Measurements from ENCODE around the gene ZFYVE9. TPM values are rescaled to one million over a fixed set of nuclear protein-coding genes. Genes with fewer than 3 reads are reported as not detected.

The ZFYVE9 gene
- total and polyA plus RNA-seq, 10 of the 15 experiments (the other 5 are each of a cell fraction or from before 2014, with no cell fraction given) = 0.26 to 6.9 (median 2.3) TPM

- TF ChIP-seq ZNF687 (IDR thresholded peaks at IDR 0.05) (no peak), ZNF384 (IDR thresholded peaks at IDR 0.05; ENCODE audit: borderline replicate concordance, low read depth, low read length) (no peak), CBX5 (IDR thresholded peaks at IDR 0.05; ENCODE audit: low read depth) (no peak), RAD51 (IDR thresholded peaks at IDR 0.05) (no peak), NFYA (IDR thresholded peaks at IDR 0.05; ENCODE audit: borderline replicate concordance, low read depth, low read length) (no peak)
Observed at GRCh38 chr1:52343979-52344378, 202.1 kb downstream of the ZFYVE9 start (continued).

GRCh38 chr1:52345252-52345651, 203.4 kb downstream of the ZFYVE9 start:
- no peaks in the 10 kb centered on the region for H3K27me3 ChIP-seq (replicated peaks in 1 of 2; ENCODE audit: control insufficient read depth in 2 of 2, insufficient read depth in 2 of 2, low read length in 1 of 2)
- no peaks in the 10 kb centered on the region for H3K9me3 ChIP-seq (replicated peaks; ENCODE audit: control insufficient read depth, insufficient read depth, low read length)
- ATAC-seq (no peak), DNase-seq (ENCODE audit: low read depth, low spot score) (no peak), FAIRE-seq (no peak)
- H2AFZ ChIP-seq (ENCODE audit: control insufficient read depth, low read depth, low read length) = no peak overlapping the region
- ChIA-PET SMC1A (ENCODE audit: uncharacterized antibody, unreplicated experiment) (no interaction called here), CTCF (no interaction called here), RAD21 (ENCODE audit: unreplicated experiment) (no interaction called here), POLR2A (no interaction called here)
- no peaks in the 10 kb centered on the region for H3K36me3 ChIP-seq (ENCODE audit: control insufficient read depth in 2 of 2, insufficient read depth in 2 of 2, low read length in 1 of 2)
- in situ Hi-C loops (cut with MboI) = no loop called here
- no peak overlapping the region for H3K9ac ChIP-seq (ENCODE audit: control insufficient read depth, insufficient read depth, low read length)
- no peak overlapping the region for H3K4me2 ChIP-seq (ENCODE audit: control insufficient read depth, insufficient read depth)
- H3K4me1 ChIP-seq (ENCODE audit: control insufficient read depth, insufficient read depth, low read length) = no peaks in the 10 kb centered on the region
- WGBS (ENCODE audit: insufficient coverage, insufficient replicate concordance, low lambda C conversion rate, missing lambda C conversion rate) = 93% methylated on average over 2 of the region's 2 CpGs
- TF ChIP-seq IRF3 (IDR thresholded peaks at IDR 0.05) (no peak), HDAC6 (IDR thresholded peaks at IDR 0.05; ENCODE audit: unreplicated experiment) (no peak), KDM1A (IDR thresholded peaks at IDR 0.05; ENCODE audit: borderline replicate concordance) (no peak), PKNOX1 (IDR thresholded peaks at IDR 0.05) (no peak), SUPT20H (IDR thresholded peaks at IDR 0.05; ENCODE audit: borderline replicate concordance, control insufficient read depth, low read depth, low read length) (no peak), TCF7 (IDR thresholded peaks at IDR 0.05; ENCODE audit: borderline replicate concordance) (no peak), SMC3 (IDR thresholded peaks at IDR 0.05; ENCODE audit: borderline replicate concordance, low read length) (no peak), CREM (IDR thresholded peaks at IDR 0.05; ENCODE audit: low read depth) (no peak), ZNF687 (IDR thresholded peaks at IDR 0.05) (no peak), MTA2 (IDR thresholded peaks at IDR 0.05; ENCODE audit: low read depth) (no peak)
- BruUV-seq (replicated peaks) = no TSS peak
- H3K79me2 ChIP-seq (ENCODE audit: control insufficient read depth, insufficient read depth, low read length) = no peaks in the 10 kb centered on the region
- intact Hi-C loops (cut with micrococcal nuclease; ENCODE audit: unreplicated experiment) = no loop called here
- H4K20me1 ChIP-seq (ENCODE audit: control insufficient read depth, insufficient read depth) = no peaks in the 10 kb centered on the region
- H3K27ac ChIP-seq (ENCODE audit: control insufficient read depth, insufficient read depth) = no peak overlapping the region
- H3K4me3 ChIP-seq = no peak overlapping the region

Measured in GM12878 (cell line).